SK-N-SH (cell line): ENCODE results near the gene SHF. TPM values are rescaled to one million over a fixed set of nuclear protein-coding genes. Genes with fewer than 3 reads are reported as not detected.

Experiments used
- CTCF ChIA-PET: fragments of 300-600, 350-600 bp; formaldehyde crosslinking; extraction: SDS; loops from one replicate; lab custom pipeline; 2021; lab: Yijun Ruan, JAX
- POLR2A ChIA-PET: fragments of 350-600 bp; sonication (Branson Sonifier 250); formaldehyde crosslinking; extraction: SDS; loops from one replicate; lab custom pipeline; 2020; ENCODE audit warnings: antibody characterized with exemption, inconsistent platforms; lab: Yijun Ruan, JAX
- DNase-seq: peaks from one replicate; pipeline ENCODE4 v3.0.0; 2012
- H2AFZ ChIP-seq: fragments of 200-600 bp; sonication (generic); 2 replicates; pipeline ENCODE4 v1.8.1; 2016; ENCODE audit warnings: antibody characterized with exemption, mild to moderate bottlenecking, low read depth
- H3F3A ChIP-seq: fragments of 200-600 bp; sonication (generic); replicated peaks from 2 replicates; pipeline ENCODE3; 2016; ENCODE audit warnings: antibody characterized with exemption, mild to moderate bottlenecking; ENCODE audit not compliant: insufficient read depth
- H3K27ac ChIP-seq, 2 experiments: fragments of 200-500 bp in 1 of 2; fragments of 200-600 bp in 1 of 2; sonication (Bioruptor generic) in 1 of 2; sonication (generic), shearing (Covaris generic) in 1 of 2; 2 replicates each; pipeline versions ENCODE4 v1.5.1 to v1.6.1; 2014 to 2016; ENCODE audit warnings: low read depth in 2 of 2, inconsistent platforms in 1 of 2, low read length in 1 of 2, mild to moderate bottlenecking in 1 of 2, mixed read lengths in 1 of 2
- H3K27me3 ChIP-seq: fragments of 200-600 bp; sonication (generic), shearing (Covaris generic); 2 replicates; pipeline ENCODE4 v1.6.1; 2016; ENCODE audit warnings: mixed run types; ENCODE audit not compliant: insufficient read depth
- H3K36me3 ChIP-seq, 2 experiments: fragments of 200-500 bp in 1 of 2; fragments of 200-600 bp in 1 of 2; sonication (Bioruptor generic) in 1 of 2; sonication (generic) in 1 of 2; replicated peaks in 1 of 2; 2 replicates each; pipeline versions ENCODE3 to v1.5.1; 2014 to 2016; ENCODE audit warnings: low read length in 1 of 2, mild to moderate bottlenecking in 1 of 2; ENCODE audit not compliant: insufficient read depth in 2 of 2, control insufficient read depth in 1 of 2
- H3K4me1 ChIP-seq, 2 experiments: fragments of 200-500 bp in 1 of 2; fragments of 200-600 bp in 1 of 2; sonication (Bioruptor generic) in 1 of 2; sonication (generic), shearing (Covaris generic) in 1 of 2; 2 replicates each; pipeline versions ENCODE4 v1.5.1 to v1.6.1; 2014 to 2016; ENCODE audit warnings: low read depth in 1 of 2, low read length in 1 of 2, mixed run types in 1 of 2; ENCODE audit not compliant: insufficient read depth in 2 of 2, control insufficient read depth in 1 of 2
- H3K4me2 ChIP-seq: fragments of 200-600 bp; sonication (generic), shearing (Covaris generic); 2 replicates; pipeline ENCODE4 v1.6.1; 2017; ENCODE audit warnings: mixed run types
- H3K4me3 ChIP-seq, 2 experiments: fragments of 200-500 bp in 1 of 2; fragments of 200-600 bp in 1 of 2; sonication (Bioruptor generic) in 1 of 2; sonication (generic), shearing (Covaris generic) in 1 of 2; 2 replicates each; pipeline versions ENCODE4 v1.5.1 to v1.8.1; 2014 to 2016; ENCODE audit warnings: low read depth in 2 of 2, inconsistent platforms in 1 of 2, low read length in 1 of 2, mild to moderate bottlenecking in 1 of 2, mixed read lengths in 1 of 2, moderate library complexity in 1 of 2
- H3K79me2 ChIP-seq: fragments of 200-600 bp; sonication (generic); 2 replicates; pipeline ENCODE4 v1.8.1; 2017; ENCODE audit warnings: mild to moderate bottlenecking; ENCODE audit not compliant: insufficient read depth
- H3K9ac ChIP-seq: fragments of 200-600 bp; sonication (generic); 2 replicates; pipeline ENCODE4 v1.6.1; 2017; ENCODE audit warnings: mixed run types
- H3K9me2 ChIP-seq: fragments of 200-600 bp; sonication (generic); 2 replicates; pipeline ENCODE4 v1.6.1; 2017; ENCODE audit warnings: mixed run types
- H3K9me3 ChIP-seq: fragments of 200-600 bp; sonication (generic); 2 replicates; pipeline ENCODE4 v1.6.1; 2017; ENCODE audit warnings: mixed run types, mild to moderate bottlenecking, moderate library complexity
- H4K20me1 ChIP-seq: fragments of 200-600 bp; sonication (generic); 2 replicates; pipeline ENCODE4 v1.6.1; 2017; ENCODE audit warnings: mild to moderate bottlenecking, mixed run types; ENCODE audit not compliant: insufficient read depth
- FOSL2 ChIP-seq: IDR thresholded peaks from 2 replicates; pipeline ENCODE4 v1.4.0; 2012; ENCODE audit warnings: low read depth, mild to moderate bottlenecking, moderate library complexity, borderline replicate concordance
- GABPA ChIP-seq: IDR thresholded peaks from 2 replicates; pipeline ENCODE4 v1.4.0; 2012; ENCODE audit warnings: low read depth, mild to moderate bottlenecking
- GATA2 ChIP-seq: sonication (generic); formaldehyde crosslinking; IDR thresholded peaks from 2 replicates; pipeline ENCODE4 v1.5.0; 2020; ENCODE audit warnings: mild to moderate bottlenecking, missing genetic modification reagents
- IRF3 ChIP-seq: fragments of 150-350 bp; IDR thresholded peaks from 2 replicates; pipeline ENCODE4 v1.6.1; 2016; ENCODE audit warnings: mild to moderate bottlenecking, low read depth, low read length
- MEF2A ChIP-seq: IDR thresholded peaks from 2 replicates; pipeline ENCODE4 v1.4.0; 2012; ENCODE audit warnings: low read depth, borderline replicate concordance
- MXI1 ChIP-seq: IDR thresholded peaks from 2 replicates; pipeline ENCODE4 v1.6.1; 2012; ENCODE audit warnings: mild to moderate bottlenecking, low read depth, low read length, improper control_type of control experiment
- NRF1 ChIP-seq: IDR thresholded peaks from 2 replicates; pipeline ENCODE4 v1.6.1; 2012; ENCODE audit warnings: low read depth, mild to moderate bottlenecking, low read length
- PBX3 ChIP-seq: IDR thresholded peaks from 2 replicates; pipeline ENCODE4; 2012
- RAD21 ChIP-seq: IDR thresholded peaks from 2 replicates; pipeline ENCODE4 v1.6.1; 2012; ENCODE audit warnings: mild to moderate bottlenecking, low read length
- RCOR1 ChIP-seq: fragments of 150-350 bp; IDR thresholded peaks from 2 replicates; pipeline ENCODE4 v1.6.1; 2017; ENCODE audit warnings: antibody characterized with exemption, low read length
- RFX5 ChIP-seq: IDR thresholded peaks from 2 replicates; pipeline ENCODE4 v1.6.1; 2012; ENCODE audit warnings: mild to moderate bottlenecking, improper control_type of control experiment, low read length
- RXRA ChIP-seq: IDR thresholded peaks from 2 replicates; pipeline ENCODE4 v1.4.0; 2012; ENCODE audit warnings: low read depth, mild to moderate bottlenecking, borderline replicate concordance
- SIN3A ChIP-seq: IDR thresholded peaks from 2 replicates; pipeline ENCODE4 v1.6.1; 2012; ENCODE audit warnings: low read depth, mild to moderate bottlenecking, low read length, moderate library complexity, borderline replicate concordance
- SMC3 ChIP-seq: IDR thresholded peaks from 2 replicates; pipeline ENCODE4 v1.6.1; 2012; ENCODE audit warnings: low read depth, low read length, improper control_type of control experiment
- TAF1 ChIP-seq: IDR thresholded peaks from 2 replicates; pipeline ENCODE4 v1.6.1; 2012; ENCODE audit warnings: low read depth, mild to moderate bottlenecking, low read length, moderate library complexity, borderline replicate concordance
- TEAD4 ChIP-seq: IDR thresholded peaks from 2 replicates; pipeline ENCODE4 v1.4.0; 2012; ENCODE audit warnings: mild to moderate bottlenecking, borderline replicate concordance; ENCODE audit not compliant: insufficient read depth
- USF2 ChIP-seq: fragments of 150-350 bp; IDR thresholded peaks from 2 replicates; pipeline ENCODE4 v1.6.1; 2017; ENCODE audit warnings: antibody characterized with exemption, low read length, low read depth, borderline replicate concordance
- YY1 ChIP-seq: IDR thresholded peaks from 2 replicates; pipeline ENCODE4 v1.4.0; 2012; ENCODE audit warnings: low read depth, mild to moderate bottlenecking
- ZBTB33 ChIP-seq: IDR thresholded peaks from 2 replicates; pipeline ENCODE4 v1.4.0; 2012; ENCODE audit warnings: low read depth, borderline replicate concordance
- WGBS: methylation state at CpG from one replicate; pipeline ENCODE4 v1.1.6; 2017; ENCODE audit warnings: low lambda C conversion rate; 5-methylcytosine and 5-hydroxymethylcytosine counted together
- polyA plus RNA-seq, 3 experiments: library from polyadenylated mRNA; depleted of rRNA; stranded (reverse); fragments of >200 nt; gene quantifications; 2 replicates each; pipeline ENCODE4 v1.2.3, GENCODE V29; 2012

SHF gene
- polyA plus RNA-seq, 1 of the 3 experiments (the other 2 are of a cell fraction) = 5.5 TPM

GRCh38 chr15:45168751-45169551 lies 18.8 kb downstream of the SHF start:
- H3K9ac ChIP-seq = no peak overlapping the region
- H3K9me3 ChIP-seq = no peaks in the 10 kb centered on the region
- CTCF ChIA-PET = interaction anchor here (0.7 to 5.9 kb wide), 12 partner anchors 11 to 321 kb away, joined by 3 to 31 read pairs (median 9); partner anchors contain the start of gene SHF
- no peak overlapping the region for H3K4me2 ChIP-seq
- peak; percentile 82 for DNase-seq
- peaks cover 10% of the 10 kb centered on the region; the same call in 1 of the 2 replicates for H3K79me2 ChIP-seq
- peaks cover 0 to 2% of the 10 kb centered on the region in 2 experiments for H3K36me3 ChIP-seq
- H3K9me2 ChIP-seq = no peaks in the 10 kb centered on the region
- H3K27me3 ChIP-seq = no peaks in the 10 kb centered on the region
- H3K4me1 ChIP-seq = peaks cover 11 to 71% of the 10 kb centered on the region in 2 experiments
- POLR2A ChIA-PET = interaction anchor here (0.8 to 5.9 kb wide), 7 partner anchors 8 to 110 kb away, joined by 3 to 97 read pairs (median 6); partner anchors contain the start of gene SHF
- WGBS = 70% methylated on average over 9 of the region's 9 CpGs
- peak overlapping the region; percentile 28 to 100; a peak in 3 of 4 replicates for H3K27ac ChIP-seq
- TF ChIP-seq MXI1 = 0 out of 2 replicates have a peak, but pooled peaks have one; percentile 22
- TF ChIP-seq FOSL2 = no peak
- peaks cover 6% of the 10 kb centered on the region for H3F3A ChIP-seq
- no peak overlapping the region for H2AFZ ChIP-seq
- H3K4me3 ChIP-seq = no peak overlapping the region; a peak in 1 of 4 replicates
- H4K20me1 ChIP-seq = no peaks in the 10 kb centered on the region

DNA sequence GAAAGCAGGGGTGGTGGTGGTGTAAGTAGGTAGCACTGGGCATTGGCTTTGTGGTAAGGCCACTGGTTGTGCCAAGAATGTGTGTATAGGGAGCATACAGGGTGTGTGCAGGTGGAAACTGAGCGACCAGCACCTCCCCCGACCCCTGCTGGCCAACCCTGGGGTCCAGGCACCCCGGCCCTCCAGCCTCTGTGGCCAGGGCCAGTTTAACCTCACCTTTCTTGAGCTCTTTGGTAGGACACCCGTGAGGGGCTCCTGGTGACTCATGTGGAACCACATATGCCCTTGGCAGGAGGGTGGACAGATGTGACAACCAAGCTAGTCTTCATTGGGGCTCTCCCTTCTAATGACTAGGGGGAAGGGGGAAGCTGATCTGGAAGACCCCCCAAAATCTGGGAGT lies 19.5 kb downstream of the SHF start:
- no peak overlapping the region for H3K4me3 ChIP-seq
- no peak for DNase-seq
- no CpG with 5 or more reads among the region's 4 CpGs for WGBS
- no peaks in the 10 kb centered on the region for H3K27me3 ChIP-seq
- H3F3A ChIP-seq = peaks cover 6% of the 10 kb centered on the region
- no peaks in the 10 kb centered on the region for H3K9me2 ChIP-seq
- ChIA-PET CTCF (interaction anchor here (0.7 to 5.9 kb wide), 10 partner anchors 13 to 290 kb away, joined by 3 to 31 read pairs (median 9); partner anchors contain the start of gene SHF), POLR2A (interaction anchor here (2.7 to 5.9 kb wide), 2 partner anchors 18 to 32 kb away, joined by 17 to 97 read pairs; partner anchors contain the start of gene SHF)
- peaks cover 11 to 68% of the 10 kb centered on the region in 2 experiments for H3K4me1 ChIP-seq
- H3K27ac ChIP-seq = peak overlapping the region; percentile 84 to 100; a peak in 3 of 4 replicates
- no peaks in the 10 kb centered on the region for H3K9me3 ChIP-seq
- H3K4me2 ChIP-seq = no peak overlapping the region
- no peaks in the 10 kb centered on the region for H4K20me1 ChIP-seq
- H2AFZ ChIP-seq = no peak overlapping the region
- no peak overlapping the region for H3K9ac ChIP-seq
- H3K79me2 ChIP-seq = peaks cover 10% of the 10 kb centered on the region; the same call in 1 of the 2 replicates
- H3K36me3 ChIP-seq = peaks cover 0 to 2% of the 10 kb centered on the region in 2 experiments
- TF ChIP-seq SIN3A (no peak), RAD21 (no peak), MEF2A (no peak), YY1 (no peak), TAF1 (no peak), PBX3 (no peak), USF2 (no peak), GATA2 (CRISPR knock-in tag) (no peak), TEAD4 (no peak), MXI1 (no peak), GABPA (no peak), RFX5 (no peak), ZBTB33 (no peak), SMC3 (no peak), NRF1 (no peak), RXRA (no peak), IRF3 (no peak), RCOR1 (no peak)
